NCI-H2107 treated with DMSO at 0.1 percent for 48 hours (cell line): ENCODE data around the gene COPB1.

Experiments
- DNase-seq: peaks from one replicate; lab custom pipeline; 2025; ENCODE audit not compliant: unreplicated experiment; lab: John Stamatoyannopoulos, UW

The COPB1 gene

GRCh38 chr11:14518820-14519219 lies 19.2 kb upstream of the COPB1 start:
- no peak for DNase-seq

GRCh38 chr11:14513800-14514199 lies 14.2 kb upstream of the COPB1 start:
- no peak for DNase-seq

GRCh38 chr11:14506532-14506931 lies 6.9 kb upstream of the COPB1 start:
- DNase-seq, result no peak

GRCh38 chr11:14503023-14503422 lies 3.4 kb upstream of the COPB1 start:
- no peak for DNase-seq

- no peak for DNase-seq
Measured at GRCh38 chr11:14502039-14502438, 2.4 kb upstream of the COPB1 start.

- DNase-seq, result peak; percentile 49
Measured at GRCh38 chr11:14500181-14500651, 605 bp upstream of the COPB1 start.

- no peak for DNase-seq
Measured at GRCh38 chr11:14499178-14499559, 442 bp downstream of the COPB1 start.

- DNase-seq, result no peak
Measured at GRCh38 chr11:14480716-14481115, 18.9 kb downstream of the COPB1 start.

GRCh38 chr11:14471127-14471526 lies 28.5 kb downstream of the COPB1 start:
- DNase-seq, result no peak

GRCh38 chr11:14463623-14464022 lies 36.0 kb downstream of the COPB1 start:
- DNase-seq, result no peak

- DNase-seq, result no peak
Measured at GRCh38 chr11:14460147-14460546, 39.5 kb downstream of the COPB1 start.

- no peak for DNase-seq
Measured at GRCh38 chr11:14458377-14458776, 41.2 kb downstream of the COPB1 start.

GRCh38 chr11:14455648-14456430 lies 43.8 kb downstream of the COPB1 start:
- DNase-seq, result no peak

- DNase-seq, result peak; percentile 1
Measured at GRCh38 chr11:14454861-14455632, 44.6 kb downstream of the COPB1 start.

GRCh38 chr11:14451825-14452224 lies 47.8 kb downstream of the COPB1 start:
- DNase-seq, result no peak

- no peak for DNase-seq
Measured at GRCh38 chr11:14449302-14449714, 50.3 kb downstream of the COPB1 start.

- no peak for DNase-seq
Measured at GRCh38 chr11:14448240-14448639, 51.4 kb downstream of the COPB1 start.

- no peak for DNase-seq
Measured at GRCh38 chr11:14446701-14447169, 52.9 kb downstream of the COPB1 start.

- no peak for DNase-seq
Measured at GRCh38 chr11:14445542-14446530, 53.8 kb downstream of the COPB1 start.

- DNase-seq, result no peak
Measured at GRCh38 chr11:14444441-14445189, 55.0 kb downstream of the COPB1 start.
